GM23248 (cell line): ENCODE data around the gene AP2S1. TPM values are rescaled to one million over a fixed set of nuclear protein-coding genes. Genes with fewer than 3 reads are reported as not detected.

ENCODE experiments used
- DNase-seq: peaks from one replicate; pipeline ENCODE4 v3.0.0-alpha.2; 2015
- H2AFZ ChIP-seq: fragments of 200-600 bp; sonication (generic); 2 replicates; pipeline ENCODE4 v1.6.1; 2016; ENCODE audit warnings: antibody characterized with exemption
- H3F3A ChIP-seq: fragments of 200-600 bp; sonication (generic); 2 replicates; pipeline ENCODE4 v1.6.1; 2016; ENCODE audit warnings: mild to moderate bottlenecking, antibody characterized with exemption, mixed run types; ENCODE audit not compliant: insufficient read depth
- H3K27ac ChIP-seq: fragments of 200-600 bp; sonication (generic); 2 replicates; pipeline ENCODE4 v1.5.1; 2016; ENCODE audit warnings: mild to moderate bottlenecking
- H3K27me3 ChIP-seq: fragments of 200-600 bp; sonication (generic); replicated peaks from 2 replicates; pipeline ENCODE4 v1.6.1; 2016; ENCODE audit warnings: mild to moderate bottlenecking; ENCODE audit not compliant: insufficient read depth
- H3K36me3 ChIP-seq: fragments of 200-600 bp; sonication (generic); 2 replicates; pipeline ENCODE4 v1.6.1; 2016; ENCODE audit warnings: low read depth, mild to moderate bottlenecking
- H3K4me1 ChIP-seq: fragments of 200-600 bp; sonication (generic); 2 replicates; pipeline ENCODE4 v1.6.1; 2016; ENCODE audit warnings: mild to moderate bottlenecking; ENCODE audit not compliant: insufficient read depth
- H3K4me2 ChIP-seq: fragments of 200-600 bp; sonication (generic); one replicate; pipeline ENCODE4 v1.6.1; 2016; ENCODE audit warnings: mild to moderate bottlenecking; ENCODE audit not compliant: unreplicated experiment
- H3K4me3 ChIP-seq: fragments of 200-600 bp; sonication (generic); 2 replicates; pipeline ENCODE4 v1.5.1; 2016; ENCODE audit warnings: mild to moderate bottlenecking
- H3K79me2 ChIP-seq: fragments of 200-600 bp; sonication (generic); 2 replicates; pipeline ENCODE4 v1.6.1; 2016; ENCODE audit warnings: mild to moderate bottlenecking; ENCODE audit not compliant: insufficient read depth
- H3K9ac ChIP-seq: fragments of 200-600 bp; sonication (generic); 2 replicates; pipeline ENCODE4 v1.6.1; 2016; ENCODE audit warnings: mild to moderate bottlenecking
- H3K9me2 ChIP-seq: fragments of 200-600 bp; sonication (generic); 2 replicates; pipeline ENCODE4 v1.6.1; 2016; ENCODE audit warnings: mixed run types, mild to moderate bottlenecking, moderate library complexity; ENCODE audit not compliant: insufficient read depth
- H3K9me3 ChIP-seq: fragments of 200-600 bp; sonication (generic); one replicate; pipeline ENCODE4 v1.6.1; 2017; ENCODE audit warnings: low read depth
- H4K20me1 ChIP-seq: fragments of 200-600 bp; sonication (generic); 2 replicates; pipeline ENCODE4 v1.6.0; 2016; ENCODE audit not compliant: insufficient read depth
- EZH2 ChIP-seq: fragments of 200-600 bp; sonication (generic); IDR thresholded peaks from 2 replicates; pipeline ENCODE4 v1.6.1; 2018; ENCODE audit warnings: antibody characterized with exemption, mild to moderate bottlenecking; ENCODE audit not compliant: insufficient read depth, poor library complexity, severe bottlenecking
- EZH2phosphoT487 ChIP-seq: fragments of 200-600 bp; sonication (generic); IDR thresholded peaks from 2 replicates; pipeline ENCODE4 v1.6.1; 2018; ENCODE audit warnings: antibody characterized with exemption, moderate library complexity, mild to moderate bottlenecking, low read depth; ENCODE audit not compliant: insufficient read depth
- WGBS, 2 experiments: methylation state at CpG; one replicate each; pipeline ENCODE4 v1.1.6; 2015 to 2017; ENCODE audit warnings: low lambda C conversion rate in 2 of 2, low coverage in 1 of 2; ENCODE audit errors: missing lambda C conversion rate in 2 of 2; 5-methylcytosine and 5-hydroxymethylcytosine counted together
- in situ Hi-C: fragments of 300-500 bp; cut with MboI; formaldehyde crosslinking; loops from 2 replicates; pipeline ENCODE4 v1.15.0; 2020
- polyA plus RNA-seq: library from polyadenylated mRNA; unstranded; fragments of >200 nt; fragmentation: Nextera tagmentation; extraction: Ambion mirVana; gene quantifications from 2 replicates; pipeline ENCODE4 v1.2.1, GENCODE V29; 2016
- total RNA-seq: library from RNA; depleted of rRNA; stranded (reverse); fragments of >200 nt; shearing (Covaris generic); gene quantifications from 2 replicates; pipeline ENCODE4 v1.2.3, GENCODE V29; 2014

Gene AP2S1
- total and polyA plus RNA-seq, 2 experiments from 2014 or later = 231 to 584 TPM

DNA sequence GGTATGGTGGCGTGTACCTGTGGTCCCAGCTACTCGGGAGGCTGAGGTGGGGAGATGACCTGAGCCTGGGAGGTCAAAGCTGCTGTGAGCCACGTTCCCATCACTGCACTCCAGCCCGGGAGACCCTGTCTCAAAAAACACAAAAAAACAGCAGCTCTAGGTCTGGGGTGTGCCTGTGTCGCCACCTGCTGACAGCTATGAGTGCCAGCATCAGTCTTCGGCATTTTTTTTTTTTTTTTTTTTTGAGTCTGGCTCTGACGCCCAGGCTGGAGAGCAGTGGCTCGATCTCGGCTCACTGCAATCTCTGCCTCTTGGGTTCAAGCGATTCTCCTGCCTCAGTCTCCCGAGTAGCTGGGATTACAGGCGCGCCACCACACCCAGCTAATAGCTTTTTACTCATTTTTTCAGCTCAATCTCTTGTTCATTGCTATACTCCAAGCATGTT, 10.1 kb downstream of the AP2S1 start:
- Histone ChIP-seq H3K9me3 (no peaks in the 10 kb centered on the region), H3K4me3 (no peak overlapping the region), H3F3A (peaks cover 36% of the 10 kb centered on the region), H3K4me1 (peaks cover 23% of the 10 kb centered on the region), H3K36me3 (peaks cover 14% of the 10 kb centered on the region; the same call in 1 of the 2 replicates), H3K9ac (peak overlapping the region; percentile 52; the same call in 1 of the 2 replicates), H3K79me2 (peaks cover 46% of the 10 kb centered on the region), H3K27ac (peak overlapping the region; percentile 56), H3K27me3 (no peaks in the 10 kb centered on the region), H2AFZ (no peak overlapping the region), H3K4me2 (peak overlapping the region; percentile 14), H4K20me1 (no peaks in the 10 kb centered on the region), H3K9me2 (no peaks in the 10 kb centered on the region)
- in situ Hi-C loops = no loop called here
- peak; percentile 76 for DNase-seq
- 14 to 16% methylated on average over 11 to 13 of the region's 13 CpGs for WGBS, 2 experiments
- TF ChIP-seq EZH2 (no peak), EZH2phosphoT487 (no peak)

DNA sequence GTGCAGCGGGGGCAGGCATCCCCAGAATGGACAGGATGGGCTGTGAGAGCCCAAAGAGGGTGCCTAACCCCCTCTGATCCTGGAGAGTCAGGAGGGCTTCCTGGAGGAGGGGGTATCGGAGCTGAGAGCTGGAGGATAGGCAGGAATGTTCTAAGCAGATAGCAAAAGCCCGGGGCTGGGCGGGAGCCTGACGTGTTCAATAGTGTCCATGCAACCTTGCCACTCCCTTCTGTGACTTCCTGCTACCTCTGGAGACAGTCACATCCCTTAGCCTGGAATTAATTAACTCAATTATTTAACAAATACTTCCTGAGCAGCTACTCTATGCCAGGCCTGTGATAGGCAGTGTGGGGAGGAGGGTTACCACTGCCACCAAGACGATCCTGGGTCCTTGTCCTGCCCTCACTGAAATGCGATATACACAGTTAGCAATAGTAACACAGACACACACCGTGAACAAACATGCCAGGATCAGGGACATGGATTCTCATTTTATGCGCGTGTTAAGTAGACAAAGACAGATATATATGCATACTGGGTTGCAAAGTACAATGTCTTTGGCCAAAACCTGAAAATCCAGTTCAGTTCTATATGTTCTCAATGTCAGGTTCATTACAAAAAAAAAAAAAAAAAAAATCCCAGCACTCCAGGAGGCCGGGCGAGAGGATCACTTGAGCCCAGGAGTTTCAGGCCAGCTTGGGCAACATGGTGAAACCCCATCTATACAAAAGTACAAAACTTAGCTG, 10.7 kb downstream of the AP2S1 start:
- Histone ChIP-seq H4K20me1 (no peaks in the 10 kb centered on the region), H3K4me2 (no peak overlapping the region), H3K4me1 (peaks cover 23% of the 10 kb centered on the region), H3K27me3 (no peaks in the 10 kb centered on the region), H3K36me3 (peaks cover 14% of the 10 kb centered on the region; the same call in 1 of the 2 replicates), H3K9me2 (no peaks in the 10 kb centered on the region), H3K4me3 (no peak overlapping the region), H2AFZ (no peak overlapping the region), H3K79me2 (peaks cover 40% of the 10 kb centered on the region), H3K27ac (peak overlapping the region; percentile 56), H3K9me3 (no peaks in the 10 kb centered on the region), H3K9ac (peak overlapping the region; percentile 2), H3F3A (peaks cover 37% of the 10 kb centered on the region)
- TF ChIP-seq EZH2phosphoT487 = no peak
- no peak for TF ChIP-seq EZH2
- in situ Hi-C loops = no loop called here
- WGBS, 2 experiments = 61 to 62% methylated on average over 12 of the region's 12 CpGs
- DNase-seq = peak; percentile 40

DNA sequence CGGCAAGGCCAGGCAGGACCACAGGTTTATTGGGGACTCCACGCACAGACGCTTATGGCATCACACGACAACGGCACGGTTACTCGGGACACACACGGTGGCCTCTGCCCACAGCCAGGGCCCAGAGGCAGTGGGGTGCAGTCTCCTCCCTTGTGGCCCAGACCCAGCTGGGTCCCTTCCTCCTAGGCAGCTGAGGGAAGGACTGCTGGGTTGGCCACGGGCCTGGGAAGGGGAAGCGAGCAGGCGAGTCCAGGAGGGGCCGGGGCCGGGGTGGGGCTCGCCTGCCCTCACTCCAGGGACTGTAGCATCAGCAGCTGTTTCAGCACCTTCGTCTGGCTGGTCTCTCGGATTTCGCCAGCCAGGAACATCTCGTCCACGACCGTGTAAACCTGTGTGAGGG, 12.5 kb downstream of the AP2S1 start:
- Histone ChIP-seq H3K27me3 (no peaks in the 10 kb centered on the region), H4K20me1 (no peaks in the 10 kb centered on the region), H3K9me3 (no peaks in the 10 kb centered on the region), H3K36me3 (peaks cover 12% of the 10 kb centered on the region; the same call in 1 of the 2 replicates), H3F3A (peaks cover 29% of the 10 kb centered on the region), H3K4me1 (peaks cover 29% of the 10 kb centered on the region), H3K4me2 (no peak overlapping the region), H3K4me3 (no peak overlapping the region), H3K27ac (no peak overlapping the region), H3K9me2 (no peaks in the 10 kb centered on the region), H3K9ac (no peak overlapping the region), H3K79me2 (peaks cover 22% of the 10 kb centered on the region), H2AFZ (no peak overlapping the region)
- DNase-seq = no peak
- TF ChIP-seq EZH2phosphoT487 (no peak), EZH2 (no peak)
- in situ Hi-C loops = no loop called here
- WGBS, 2 experiments = 88 to 92% methylated on average over 9 to 20 of the region's 20 CpGs

DNA sequence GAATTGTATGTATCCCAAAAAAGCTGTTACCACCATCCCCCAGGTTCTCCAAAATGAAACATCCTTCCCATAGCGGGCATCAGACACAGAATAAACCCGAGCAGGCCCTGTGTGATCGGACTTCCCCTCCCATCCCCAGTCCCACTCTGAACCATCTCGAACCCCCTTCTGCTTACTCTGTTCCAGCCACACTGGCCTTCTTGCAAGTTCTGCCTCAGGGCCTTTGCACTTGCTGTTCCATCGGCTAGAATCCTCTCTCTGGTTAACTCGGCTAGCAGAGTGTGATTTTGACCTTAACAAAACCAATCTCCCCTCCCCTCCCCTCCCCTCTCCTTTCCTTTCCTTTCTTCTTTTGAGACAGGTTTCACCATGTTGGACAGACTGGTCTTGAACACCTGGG, 15.7 kb downstream of the AP2S1 start:
- no peak overlapping the region for H3K4me3 ChIP-seq
- WGBS, 2 experiments = 94 to 96% methylated on average over 6 of the region's 6 CpGs
- H4K20me1 ChIP-seq = no peaks in the 10 kb centered on the region
- H2AFZ ChIP-seq = no peak overlapping the region
- peaks cover 14% of the 10 kb centered on the region for H3K4me1 ChIP-seq
- peaks cover 8% of the 10 kb centered on the region; the same call in 1 of the 2 replicates for H3K79me2 ChIP-seq
- DNase-seq = no peak
- no peak overlapping the region for H3K4me2 ChIP-seq
- TF ChIP-seq EZH2phosphoT487 (no peak), EZH2 (no peak)
- peaks cover 5% of the 10 kb centered on the region; the same call in 1 of the 2 replicates for H3K36me3 ChIP-seq
- H3K9me2 ChIP-seq = no peaks in the 10 kb centered on the region
- in situ Hi-C loops = no loop called here
- H3K27ac ChIP-seq = no peak overlapping the region
- no peaks in the 10 kb centered on the region for H3K9me3 ChIP-seq
- no peak overlapping the region for H3K9ac ChIP-seq
- H3K27me3 ChIP-seq = no peaks in the 10 kb centered on the region
- peaks cover 16% of the 10 kb centered on the region for H3F3A ChIP-seq
